Uterus (tissue), 4 donors: Measurements from ENCODE around the gene TXNL4A. TPM values are rescaled to one million over a fixed set of nuclear protein-coding genes. Genes with fewer than 3 reads are reported as not detected.
"Not testable (repeated sequence)": the region's sequence is repeated elsewhere in the genome, so short reads cannot be mapped to it uniquely, and the experiment has no call there.

Source experiments
- DNase-seq, 2 donors: peaks; one replicate each; pipeline ENCODE4 v3.0.0-alpha.2; 2019 to 2020
- H3K27ac ChIP-seq, 2 donors: fragments of 200-600 bp; sonication (generic); 1 replicate in 1 of 2; 2 replicates in 1 of 2; pipeline ENCODE4 v1.5.1; 2016 to 2018
- H3K27me3 ChIP-seq, 2 donors: fragments of 200-600 bp; sonication (generic); one replicate each; pipeline ENCODE4 v1.5.1; 2018 to 2019; ENCODE audit warnings: control low read depth in 1 of 2
- H3K36me3 ChIP-seq, 2 donors: fragments of 200-600 bp; sonication (generic); one replicate each; pipeline ENCODE4 v1.5.1; 2019; ENCODE audit warnings: control low read depth in 1 of 2
- H3K4me1 ChIP-seq, 2 donors: fragments of 200-600 bp; sonication (generic); one replicate each; pipeline ENCODE4 v1.5.1; 2018 to 2019; ENCODE audit warnings: control low read depth in 1 of 2
- H3K4me3 ChIP-seq, 2 donors: fragments of 200-600 bp; sonication (generic); 1 replicate in 1 of 2; 2 replicates in 1 of 2; pipeline ENCODE4 v1.5.1; 2018 to 2019; ENCODE audit warnings: mild to moderate bottlenecking in 1 of 2
- H3K9me3 ChIP-seq, 2 donors: fragments of 200-600 bp; sonication (generic); one replicate each; pipeline ENCODE4 v1.5.1; 2019; ENCODE audit warnings: control low read depth in 1 of 2
- CTCF ChIP-seq, 4 experiments: fragments of 200-600 bp in 2 of 4; fragments of 450-650 bp in 2 of 4; sonication (generic) in 2 of 4; IDR thresholded peaks; one replicate each; pipeline ENCODE4 v1.5.1; 2016 to 2019; ENCODE audit warnings: antibody characterized with exemption in 4 of 4, mild to moderate bottlenecking in 2 of 4, moderate library complexity in 1 of 4
- POLR2A ChIP-seq, 2 donors: fragments of 450-650 bp; IDR thresholded peaks; one replicate each; pipeline ENCODE4 v1.6.1; 2016; ENCODE audit warnings: antibody characterized with exemption in 2 of 2, mild to moderate bottlenecking in 1 of 2, moderate library complexity in 1 of 2
- intact Hi-C: fragments of 100-400 bp; cut with DNase I; formaldehyde crosslinking; loops from one replicate; pipeline ENCODE4 v1.15.1; 2023; ENCODE audit warnings: low total_unique reads
- total RNA-seq, 4 donors: library from RNA; depleted of rRNA in 3 of 4; stranded (reverse); fragments of >200 nt in 3 of 4; gene quantifications; one replicate each; pipeline versions ENCODE4 v1.1.0 to v1.2.4, GENCODE V29; 2014 to 2023
- donor health status: DM: yes; HTN: yes; CAD: no.

The TXNL4A gene
- total RNA-seq, 4 donors from 2014 or later = 7.4 to 80.7 (median 34.4) TPM

DNA sequence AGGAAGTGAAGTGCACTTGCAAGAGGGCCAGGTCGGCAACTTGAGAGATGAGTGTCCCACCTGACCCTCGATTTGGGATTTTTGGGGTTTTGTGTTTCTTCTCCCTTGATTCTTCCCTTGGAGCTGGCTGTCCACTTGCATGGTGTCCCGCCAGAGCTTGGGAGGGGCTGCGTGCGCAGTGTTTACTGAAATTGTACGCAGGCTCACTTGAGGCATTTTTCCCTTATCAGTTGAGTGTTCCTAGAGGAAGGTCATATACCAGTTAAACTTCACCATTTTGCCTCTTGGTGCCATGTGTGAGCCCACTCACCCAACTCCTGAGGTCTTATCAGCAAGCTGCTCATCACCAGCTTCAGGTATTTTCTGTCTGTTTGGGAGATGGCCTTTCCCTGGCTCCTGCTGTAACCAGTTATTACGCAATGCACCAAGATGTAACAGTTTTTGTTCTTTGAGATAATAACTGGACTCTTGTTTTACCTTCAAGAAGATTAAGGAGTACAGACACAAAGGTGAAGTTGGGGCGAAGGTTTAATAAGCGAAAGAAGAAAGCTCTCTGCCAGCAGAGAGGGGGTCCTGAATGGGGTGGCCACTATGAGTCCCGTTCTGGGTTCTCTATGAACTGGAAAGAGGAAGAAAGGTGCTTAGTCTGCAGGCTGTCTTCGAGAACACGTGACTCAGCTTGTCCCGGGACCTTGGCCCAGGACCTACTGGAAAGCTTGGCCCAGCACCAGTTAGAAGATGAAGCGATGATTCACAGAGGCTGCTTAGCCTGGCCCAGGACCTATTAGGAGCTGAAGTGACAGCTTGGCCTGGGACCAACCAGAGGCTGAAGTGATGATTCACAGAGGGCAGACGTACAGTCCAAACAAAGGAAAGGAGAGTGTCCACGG, 21.5 kb upstream of the TXNL4A start:
- Histone ChIP-seq H3K36me3 (no peaks in the 10 kb centered on the region), H3K9me3 (peaks cover 0 to 40% of the 10 kb centered on the region in 2 donors), H3K27ac (no peak overlapping the region), H3K27me3 (no peaks in the 10 kb centered on the region), H3K4me3 (no peak overlapping the region), H3K4me1 (no peaks in the 10 kb centered on the region)
- DNase-seq = peak; percentile 52 to 56
- no peak for TF ChIP-seq POLR2A (IDR thresholded peaks at IDR 0.05)
- TF ChIP-seq CTCF (IDR thresholded peaks at IDR 0.05) = no peak
- intact Hi-C loops = no loop called here

DNA sequence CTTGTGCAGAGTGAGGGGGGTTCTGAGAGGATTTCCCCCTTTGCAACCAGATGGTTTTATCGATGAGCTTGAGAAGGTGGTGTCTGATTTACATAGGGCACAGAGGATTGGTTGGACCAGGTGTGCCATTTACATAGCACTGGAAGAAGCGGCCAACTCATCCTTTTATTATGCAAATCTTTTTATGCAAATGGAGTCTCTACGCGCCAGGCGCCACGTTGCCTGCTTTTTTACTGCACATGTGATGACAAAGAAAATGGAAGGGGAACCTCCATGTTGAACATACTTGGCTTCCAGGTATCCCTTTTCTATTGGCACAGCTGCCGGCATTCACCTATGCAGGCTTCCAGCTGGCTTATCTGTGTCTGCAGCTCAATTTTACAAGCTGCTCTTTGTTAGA, 18.4 kb upstream of the TXNL4A start:
- no peak overlapping the region for H3K4me3 ChIP-seq
- H3K9me3 ChIP-seq = peaks cover 0 to 24% of the 10 kb centered on the region in 2 donors

GRCh38 chr18:80004600-80005342, 16.4 kb upstream of the TXNL4A start:
- no peaks in the 10 kb centered on the region for H3K27me3 ChIP-seq
- H3K4me1 ChIP-seq = no peaks in the 10 kb centered on the region
- peaks cover 0 to 12% of the 10 kb centered on the region in 2 donors for H3K9me3 ChIP-seq
- H3K27ac ChIP-seq = no peak overlapping the region
- TF ChIP-seq CTCF (IDR thresholded peaks at IDR 0.05) (no peak), POLR2A (IDR thresholded peaks at IDR 0.05) (no peak)
- intact Hi-C loops = no loop called here
- no peak overlapping the region for H3K4me3 ChIP-seq
- no peaks in the 10 kb centered on the region for H3K36me3 ChIP-seq
- no peak for DNase-seq

More for the DNA sequence above, 18.4 kb upstream of the TXNL4A start:
- Histone ChIP-seq H3K4me1 (no peaks in the 10 kb centered on the region), H3K36me3 (no peaks in the 10 kb centered on the region), H3K27me3 (no peaks in the 10 kb centered on the region), H3K27ac (no peak overlapping the region)
- intact Hi-C loops = no loop called here
- no peak for DNase-seq
- TF ChIP-seq CTCF (IDR thresholded peaks at IDR 0.05) (no peak), POLR2A (IDR thresholded peaks at IDR 0.05) (no peak)

- Histone ChIP-seq H3K4me3 (no peak overlapping the region), H3K36me3 (no peaks in the 10 kb centered on the region), H3K27me3 (no peaks in the 10 kb centered on the region), H3K4me1 (no peaks in the 10 kb centered on the region), H3K9me3 (peaks cover 0 to 6% of the 10 kb centered on the region in 2 donors), H3K27ac (no peak overlapping the region)
- no peak for DNase-seq
- TF ChIP-seq CTCF (IDR thresholded peaks at IDR 0.05) (no peak), POLR2A (IDR thresholded peaks at IDR 0.05) (no peak)
- intact Hi-C loops = no loop called here
These were observed 14.1 kb upstream of the TXNL4A start for GRCh38 chr18:80002468-80002867.

- no peaks in the 10 kb centered on the region for H3K4me1 ChIP-seq
- H3K36me3 ChIP-seq = no peaks in the 10 kb centered on the region
- DNase-seq = no peak
- H3K27ac ChIP-seq = no peak overlapping the region
- no peak overlapping the region for H3K4me3 ChIP-seq
- no peaks in the 10 kb centered on the region for H3K27me3 ChIP-seq
- H3K9me3 ChIP-seq = peaks cover 0 to 4% of the 10 kb centered on the region in 2 donors
- intact Hi-C loops = no loop called here
- TF ChIP-seq POLR2A (IDR thresholded peaks at IDR 0.05) (no peak), CTCF (IDR thresholded peaks at IDR 0.05) (no peak)
These were observed 12.5 kb upstream of the TXNL4A start for GRCh38 chr18:80000877-80001276.

DNA sequence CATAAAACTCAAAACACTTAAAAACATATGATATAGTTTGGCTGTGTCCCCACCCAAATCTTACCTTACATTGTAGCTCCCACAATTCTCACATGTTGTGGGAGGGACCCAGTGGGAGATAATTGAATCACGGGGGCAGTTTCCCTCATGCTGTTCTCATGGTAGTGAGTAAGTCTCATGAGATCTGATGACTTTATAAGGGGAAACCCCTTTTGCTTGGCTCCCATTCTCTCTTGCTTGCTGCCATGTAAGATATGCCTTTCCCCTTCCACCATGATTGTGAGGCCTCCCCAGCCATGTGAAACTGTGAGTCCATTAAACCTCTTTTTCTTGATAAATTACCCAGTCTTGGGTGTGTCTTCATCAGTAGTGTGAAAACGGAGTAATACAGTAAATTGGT, 11.3 kb upstream of the TXNL4A start:
- intact Hi-C loops, H3K27ac ChIP-seq, H3K4me3 ChIP-seq, H3K9me3 ChIP-seq, H3K27me3 ChIP-seq, DNase-seq, H3K36me3 ChIP-seq, H3K4me1 ChIP-seq: not testable (repeated sequence)
